Measurements from ENCODE around the gene IGF1. TPM values are rescaled to one million over a fixed set of nuclear protein-coding genes. Genes with fewer than 3 reads are reported as not detected.
A peak's percentile ranks its signal among the peaks of the same experiment; 100 is the strongest.

Gene IGF1
- total and polyA plus RNA-seq, 8 donors: 15.7 to 99.9 (median 25.7) TPM

DNA sequence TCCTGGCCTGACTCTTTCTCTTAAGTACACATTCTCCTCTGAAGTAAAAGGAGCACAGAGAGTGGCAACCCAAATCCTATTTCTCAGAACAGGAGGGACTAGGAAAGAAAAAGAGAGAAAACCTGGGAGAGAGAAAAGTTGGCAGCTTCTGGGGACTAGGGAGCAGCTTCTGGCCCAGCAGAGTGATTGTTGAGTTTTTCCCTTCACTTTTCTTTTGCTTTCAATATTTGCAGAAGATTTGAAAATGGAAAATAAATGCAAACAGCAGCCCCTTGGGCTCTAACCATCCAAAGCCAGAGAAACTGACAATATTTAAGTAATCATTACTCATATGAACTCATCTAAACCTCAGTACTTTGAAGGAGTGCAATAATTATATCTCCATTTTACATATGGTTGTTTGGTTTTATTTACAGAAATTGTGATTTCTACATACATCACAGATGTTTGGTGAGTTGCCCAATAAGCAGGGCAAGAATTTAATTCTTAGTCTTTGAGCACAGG lies 28.8 kb upstream of the IGF1 start:
- no peak overlapping the region for H3K27ac ChIP-seq
- no peaks in the 10 kb centered on the region for H3K27me3 ChIP-seq
- DNase-seq: no peak
- intact Hi-C loops (cut with DNase I): no loop called here
- no peaks in the 10 kb centered on the region for H3K4me1 ChIP-seq
- H3K36me3 ChIP-seq: no peaks in the 10 kb centered on the region
- no peak overlapping the region for H3K4me3 ChIP-seq
- H3K9me3 ChIP-seq: peaks cover 0 to 2% of the 10 kb centered on the region in 2 donors
- no peak for ATAC-seq
- no peak for TF ChIP-seq CTCF (IDR thresholded peaks at IDR 0.05)

GRCh38 chr12:102508052-102508451 lies 27.7 kb upstream of the IGF1 start:
- Histone ChIP-seq H3K4me3 (no peak overlapping the region), H3K36me3 (no peaks in the 10 kb centered on the region), H3K9me3 (peaks cover 0 to 2% of the 10 kb centered on the region in 2 donors), H3K27ac (no peak overlapping the region), H3K27me3 (no peaks in the 10 kb centered on the region), H3K4me1 (peaks cover 0 to 1% of the 10 kb centered on the region in 2 donors)
- no peak for TF ChIP-seq CTCF (IDR thresholded peaks at IDR 0.05)
- DNase-seq (no peak), ATAC-seq (no peak)
- intact Hi-C loops (cut with DNase I): no loop called here

- no peaks in the 10 kb centered on the region for H3K36me3 ChIP-seq
- no peak for DNase-seq
- intact Hi-C loops (cut with DNase I): no loop called here
- H3K4me3 ChIP-seq: no peak overlapping the region
- ATAC-seq: no peak
- H3K27ac ChIP-seq: no peak overlapping the region
- no peak for TF ChIP-seq CTCF (IDR thresholded peaks at IDR 0.05)
- H3K4me1 ChIP-seq: peaks cover 0 to 4% of the 10 kb centered on the region in 2 donors
- H3K27me3 ChIP-seq: no peaks in the 10 kb centered on the region
- peaks cover 0 to 2% of the 10 kb centered on the region in 2 donors for H3K9me3 ChIP-seq
Measured at GRCh38 chr12:102507301-102507700, 26.9 kb upstream of the IGF1 start.

- DNase-seq: no peak
- intact Hi-C loops (cut with DNase I): no loop called here
Measured at GRCh38 chr12:102504871-102505270, 24.5 kb upstream of the IGF1 start.

DNA sequence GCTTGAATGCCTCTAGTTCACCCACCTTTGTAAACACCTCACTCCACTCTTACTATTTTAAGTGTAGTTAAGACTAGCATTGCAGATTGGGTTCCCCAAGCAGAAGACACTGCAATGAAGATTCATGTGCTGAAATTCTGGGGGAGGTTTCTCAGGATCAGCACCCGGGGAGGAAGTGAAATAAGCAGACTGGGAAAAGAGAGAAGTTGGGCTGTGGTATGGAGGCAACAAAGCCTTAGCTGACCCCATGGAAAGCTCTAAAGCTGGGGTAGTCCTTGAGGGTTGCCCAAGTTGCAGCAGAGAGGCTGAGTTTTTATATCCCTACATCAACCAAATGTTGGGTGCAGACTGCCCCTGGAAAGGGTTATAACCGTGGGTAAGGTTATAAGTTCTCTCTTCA lies 23.9 kb upstream of the IGF1 start:
- ATAC-seq: peak; percentile 69
- intact Hi-C loops (cut with DNase I): no loop called here

More at GRCh38 chr12:102504871-102505270, 24.5 kb upstream of the IGF1 start:
- no peaks in the 10 kb centered on the region for H3K27me3 ChIP-seq
- no peak for TF ChIP-seq CTCF (IDR thresholded peaks at IDR 0.05)
- no peak overlapping the region for H3K4me3 ChIP-seq
- no peak for ATAC-seq
- H3K36me3 ChIP-seq: no peaks in the 10 kb centered on the region
- peaks cover 0 to 2% of the 10 kb centered on the region in 2 donors for H3K9me3 ChIP-seq
- H3K4me1 ChIP-seq: peaks cover 0 to 4% of the 10 kb centered on the region in 2 donors
- H3K27ac ChIP-seq: no peak overlapping the region

More for the DNA sequence above, 23.9 kb upstream of the IGF1 start:
- Histone ChIP-seq H3K27ac (no peak overlapping the region), H3K4me1 (peaks cover 0 to 4% of the 10 kb centered on the region in 2 donors), H3K27me3 (no peaks in the 10 kb centered on the region), H3K9me3 (peaks cover 0 to 2% of the 10 kb centered on the region in 2 donors), H3K36me3 (no peaks in the 10 kb centered on the region), H3K4me3 (no peak overlapping the region)
- TF ChIP-seq CTCF (IDR thresholded peaks at IDR 0.05): no peak
- DNase-seq: no peak
